Astrocyte of the cerebellum (primary cell): ENCODE measurements around the gene SMAD5.

Experiments used
- DNase-seq: peaks from one replicate; pipeline ENCODE4 v3.0.0-alpha.2; 2011; ENCODE audit warnings: low read depth
- H3K4me3 ChIP-seq: 2 replicates; pipeline ENCODE4 v1.5.1; 2011; ENCODE audit warnings: mild to moderate bottlenecking, low read depth, low read length, moderate library complexity
- in situ Hi-C: cut with HindIII; loops from 2 replicates; pipeline ENCODE4 v1.10.0; 2017; ENCODE audit warnings: low sequenced_read_pairs
- TF ChIP-seq, protein P1 (sequence below): IDR thresholded peaks from 2 replicates; pipeline ENCODE4 v1.5.1; 2012; ENCODE audit warnings: low read length, low read depth, moderate library complexity, mild to moderate bottlenecking; ENCODE audit errors: missing control alignments

Gene SMAD5

DNA sequence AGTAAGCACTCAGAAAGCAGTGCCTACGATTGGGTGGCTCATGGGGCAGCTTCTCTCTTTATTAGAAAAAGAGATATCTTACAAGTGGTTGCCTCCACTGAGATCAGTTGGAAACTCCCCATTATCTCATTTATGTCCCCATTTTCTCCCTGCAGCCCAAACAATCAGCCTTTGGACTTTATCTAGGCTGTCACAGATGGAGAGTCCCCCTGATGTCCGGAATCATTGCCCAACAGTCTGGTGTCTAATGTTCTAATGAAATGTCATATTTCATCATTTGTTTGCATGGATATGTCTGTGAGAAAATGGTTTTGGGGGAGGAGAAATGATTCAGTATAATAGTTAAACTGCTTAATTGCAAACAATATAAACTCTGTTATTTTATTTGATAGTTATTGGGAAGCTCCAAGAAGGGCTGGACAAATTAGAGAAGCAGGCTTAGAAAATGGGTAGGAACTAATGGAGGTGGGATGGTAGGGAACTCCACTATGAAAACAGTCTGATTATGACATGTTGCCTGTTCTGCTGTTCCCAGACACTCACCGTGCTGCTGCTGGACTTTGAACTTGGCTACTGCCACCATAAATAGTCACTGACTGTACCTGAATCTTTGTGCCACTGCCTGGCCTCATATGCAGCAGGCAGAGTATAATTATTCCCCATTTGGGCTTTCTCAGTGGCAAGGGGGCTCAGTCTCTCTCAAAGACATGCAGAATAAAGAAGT, 38.3 kb upstream of the SMAD5 start:
- TF ChIP-seq, protein P1, sequence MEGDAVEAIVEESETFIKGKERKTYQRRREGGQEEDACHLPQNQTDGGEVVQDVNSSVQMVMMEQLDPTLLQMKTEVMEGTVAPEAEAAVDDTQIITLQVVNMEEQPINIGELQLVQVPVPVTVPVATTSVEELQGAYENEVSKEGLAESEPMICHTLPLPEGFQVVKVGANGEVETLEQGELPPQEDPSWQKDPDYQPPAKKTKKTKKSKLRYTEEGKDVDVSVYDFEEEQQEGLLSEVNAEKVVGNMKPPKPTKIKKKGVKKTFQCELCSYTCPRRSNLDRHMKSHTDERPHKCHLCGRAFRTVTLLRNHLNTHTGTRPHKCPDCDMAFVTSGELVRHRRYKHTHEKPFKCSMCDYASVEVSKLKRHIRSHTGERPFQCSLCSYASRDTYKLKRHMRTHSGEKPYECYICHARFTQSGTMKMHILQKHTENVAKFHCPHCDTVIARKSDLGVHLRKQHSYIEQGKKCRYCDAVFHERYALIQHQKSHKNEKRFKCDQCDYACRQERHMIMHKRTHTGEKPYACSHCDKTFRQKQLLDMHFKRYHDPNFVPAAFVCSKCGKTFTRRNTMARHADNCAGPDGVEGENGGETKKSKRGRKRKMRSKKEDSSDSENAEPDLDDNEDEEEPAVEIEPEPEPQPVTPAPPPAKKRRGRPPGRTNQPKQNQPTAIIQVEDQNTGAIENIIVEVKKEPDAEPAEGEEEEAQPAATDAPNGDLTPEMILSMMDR = no peak
- DNase-seq = no peak
- in situ Hi-C loops = no loop called here
- H3K4me3 ChIP-seq = no peak overlapping the region

- no peak overlapping the region for H3K4me3 ChIP-seq
- TF ChIP-seq, protein P1 = no peak
- in situ Hi-C loops = no loop called here
- no peak for DNase-seq
Measured at GRCh38 chr5:136094913-136095641, 37.6 kb upstream of the SMAD5 start.

DNA sequence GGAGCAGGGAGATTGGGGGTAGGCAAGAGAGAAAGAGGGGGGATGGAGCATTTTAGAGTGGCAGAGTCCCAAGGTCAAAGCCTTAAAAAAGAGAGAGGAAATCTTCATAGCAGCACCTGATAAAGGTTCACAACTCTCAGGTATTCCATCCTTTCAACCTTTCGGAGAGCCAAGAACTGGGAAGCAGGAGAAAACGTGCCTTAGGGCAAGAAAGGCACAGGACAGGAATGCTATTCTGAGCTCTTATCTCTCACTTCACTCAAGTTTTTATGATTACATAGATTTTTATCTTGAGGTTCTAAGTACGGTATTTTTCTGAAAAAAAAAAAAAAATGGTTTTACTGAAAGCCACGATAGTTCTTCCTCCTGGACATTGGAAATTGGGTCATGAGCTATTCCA, 34.5 kb upstream of the SMAD5 start:
- no peak overlapping the region for H3K4me3 ChIP-seq
- TF ChIP-seq, protein P1 = no peak
- DNase-seq = no peak
- in situ Hi-C loops = no loop called here

DNA sequence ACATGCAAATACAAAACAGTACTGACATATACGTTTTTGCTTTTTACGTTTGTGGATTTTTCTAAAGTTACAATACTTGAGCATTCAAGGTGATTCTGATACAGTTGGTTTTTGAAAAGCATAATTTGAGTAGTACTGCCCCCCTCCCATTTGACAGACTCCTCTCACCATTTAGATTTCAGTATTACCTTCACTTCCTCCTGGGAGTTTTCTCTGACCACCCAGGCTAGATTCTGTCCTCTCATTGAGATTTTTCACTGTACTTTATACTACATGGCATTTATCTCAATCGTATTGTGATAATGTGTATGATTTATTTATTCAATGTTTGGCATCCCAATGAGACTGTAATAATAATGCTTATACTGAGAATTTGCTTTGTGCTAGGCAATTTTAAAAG, 32.8 kb upstream of the SMAD5 start:
- TF ChIP-seq, protein P1 = no peak
- DNase-seq = no peak
- no peak overlapping the region for H3K4me3 ChIP-seq
- in situ Hi-C loops = no loop called here

DNA sequence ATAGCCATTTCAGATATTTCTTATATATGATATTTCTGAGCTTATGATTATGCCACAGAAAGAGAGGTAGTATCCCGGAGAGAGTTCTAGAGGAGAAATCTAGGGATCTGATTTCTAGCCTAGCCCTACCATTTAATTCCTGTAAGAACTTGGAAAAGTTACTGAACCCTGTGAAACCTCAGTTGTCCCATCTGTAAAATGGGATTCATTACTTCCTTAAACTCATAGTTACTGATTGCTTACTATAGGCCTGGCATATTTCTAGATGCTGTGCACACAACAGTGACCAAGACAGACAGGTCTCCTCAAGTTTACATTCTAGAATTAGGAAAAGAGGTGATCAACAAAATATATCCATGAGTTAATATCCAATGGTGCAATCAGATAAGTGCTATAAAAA, 30.8 kb upstream of the SMAD5 start:
- TF ChIP-seq, protein P1 = no peak
- no peak overlapping the region for H3K4me3 ChIP-seq
- in situ Hi-C loops = no loop called here
- DNase-seq = no peak

DNA sequence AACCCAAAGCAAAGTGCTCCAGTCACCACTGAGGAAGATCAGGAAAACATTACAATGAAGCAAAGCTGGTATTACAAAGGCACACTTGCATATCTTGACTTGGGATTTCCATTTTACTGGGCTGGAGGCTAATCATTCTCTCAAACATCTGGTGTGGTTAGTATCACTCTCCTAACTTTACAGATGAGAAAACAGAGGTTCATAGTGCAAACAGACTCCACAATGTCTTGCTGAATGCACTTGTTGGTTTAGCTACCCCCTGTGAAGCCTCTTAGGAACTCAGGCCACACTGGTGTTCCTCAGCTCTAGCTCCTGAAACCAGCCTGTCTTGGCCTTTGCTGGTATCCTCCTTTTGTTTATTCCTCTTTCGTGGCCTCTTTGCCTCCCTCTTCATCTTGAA, 29.5 kb upstream of the SMAD5 start:
- DNase-seq = no peak
- in situ Hi-C loops = no loop called here
- no peak overlapping the region for H3K4me3 ChIP-seq
- TF ChIP-seq, protein P1 = no peak
